Measurements from ENCODE around the gene XRN2. TPM values are rescaled to one million over a fixed set of nuclear protein-coding genes. Genes with fewer than 3 reads are reported as not detected.

Gene XRN2
- total and polyA plus RNA-seq, 4 donors: 48.5 to 67.1 (median 56.9) TPM

DNA sequence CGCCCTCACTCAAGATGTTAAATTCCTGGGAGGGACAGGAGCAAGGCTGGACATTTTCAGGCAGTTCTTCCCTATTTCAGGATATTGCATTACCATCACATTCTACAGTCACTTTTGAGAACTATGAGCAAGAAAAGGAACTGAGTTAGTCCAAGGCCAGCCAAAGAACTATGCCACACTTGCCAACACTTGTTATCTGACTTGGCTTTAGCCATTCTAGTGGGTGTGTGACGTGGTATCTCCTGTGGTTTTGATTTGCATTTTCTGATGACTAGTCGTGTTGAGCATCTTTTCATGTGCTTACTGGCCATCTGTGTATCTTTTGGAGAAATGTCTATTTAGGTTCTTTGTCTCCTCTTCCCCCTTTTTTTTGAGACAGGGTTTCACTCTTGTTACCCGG, 12.0 kb downstream of the XRN2 start:
- WGBS (ENCODE audit: insufficient coverage): 92% methylated on average over 2 of the region's 4 CpGs

DNA sequence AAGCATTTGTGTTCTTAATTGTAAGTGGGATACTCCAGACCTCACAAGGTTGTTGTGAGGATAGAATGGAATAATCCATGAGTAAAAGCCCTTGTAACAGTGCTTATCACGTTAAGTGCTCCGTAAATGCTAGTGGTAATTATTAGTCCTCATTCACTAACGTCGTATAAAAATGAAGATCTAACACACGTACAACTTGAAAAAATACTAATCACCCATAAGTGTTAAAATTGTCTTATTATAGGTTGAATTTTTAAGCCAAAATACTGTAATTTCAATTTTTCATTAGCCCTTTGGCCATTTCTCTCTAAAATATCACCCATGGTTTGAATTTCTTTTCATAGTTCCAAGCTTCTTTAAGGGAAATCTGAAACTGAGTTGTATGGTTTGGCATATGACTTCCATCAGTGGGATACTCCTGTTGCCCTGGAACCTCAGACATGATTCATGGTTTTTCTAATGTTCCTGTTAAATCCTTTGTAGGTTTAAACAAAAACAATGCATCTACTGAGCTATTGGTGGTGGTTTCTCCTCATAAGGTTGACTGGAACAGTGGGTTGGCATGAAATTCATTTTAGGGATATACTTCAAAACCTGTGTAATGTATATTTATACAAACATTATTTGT, 19.1 kb downstream of the XRN2 start:
- Histone ChIP-seq H3K9me3 (ENCODE audit: control insufficient read depth, insufficient read depth, low read length) (peaks cover 6% of the 10 kb centered on the region), H3K36me3 (ENCODE audit: control insufficient read depth, insufficient read depth, low read length) (no peaks in the 10 kb centered on the region), H3K4me3 (ENCODE audit: low read depth, low read length) (no peak overlapping the region), H3K27me3 (ENCODE audit: control insufficient read depth, insufficient read depth, low read length) (no peaks in the 10 kb centered on the region), H3K4me1 (ENCODE audit: control insufficient read depth, insufficient read depth, low read length) (no peaks in the 10 kb centered on the region), H3K27ac (ENCODE audit: low read depth, low read length) (no peak overlapping the region)
- no peak for DNase-seq (ENCODE audit: low read depth in 4 of 6, low spot score in 6 of 6)
- no CpG with 5 or more reads among the region's 5 CpGs for WGBS (ENCODE audit: insufficient coverage)

More for the DNA sequence above, 12.0 kb downstream of the XRN2 start:
- H3K27me3 ChIP-seq (ENCODE audit: control insufficient read depth, insufficient read depth, low read length): no peaks in the 10 kb centered on the region
- no peak overlapping the region for H3K4me3 ChIP-seq (ENCODE audit: low read depth, low read length)
- H3K9me3 ChIP-seq (ENCODE audit: control insufficient read depth, insufficient read depth, low read length): peaks cover 2% of the 10 kb centered on the region
- H3K36me3 ChIP-seq (ENCODE audit: control insufficient read depth, insufficient read depth, low read length): no peaks in the 10 kb centered on the region
- no peak for DNase-seq (ENCODE audit: low read depth in 4 of 6, low spot score in 6 of 6)
- H3K27ac ChIP-seq (ENCODE audit: low read depth, low read length): no peak overlapping the region
- peaks cover 2% of the 10 kb centered on the region for H3K4me1 ChIP-seq (ENCODE audit: control insufficient read depth, insufficient read depth, low read length)

DNA sequence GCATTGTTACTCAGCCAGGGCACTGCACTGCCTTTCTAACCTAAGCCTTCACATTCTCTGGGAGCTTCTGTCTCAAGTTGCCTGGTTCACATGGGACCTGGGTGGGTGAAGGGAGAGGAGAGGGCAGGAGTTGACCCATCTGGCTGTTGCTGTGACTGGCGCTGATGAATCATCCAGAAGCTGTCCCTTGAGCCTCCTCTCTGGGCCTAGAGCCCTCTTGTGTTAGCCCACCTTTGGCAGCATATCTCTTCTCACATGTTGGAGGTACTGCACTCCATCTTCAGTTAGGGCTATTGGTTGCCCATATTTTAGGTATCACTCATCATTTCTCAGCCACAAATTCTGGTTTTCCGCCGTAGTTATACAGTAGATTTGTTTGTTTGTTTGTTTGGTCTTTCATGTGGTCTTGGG, 19.8 kb downstream of the XRN2 start:
- no peaks in the 10 kb centered on the region for H3K27me3 ChIP-seq (ENCODE audit: control insufficient read depth, insufficient read depth, low read length)
- 88% methylated on average over 1 of the region's 3 CpGs for WGBS (ENCODE audit: insufficient coverage)

DNA sequence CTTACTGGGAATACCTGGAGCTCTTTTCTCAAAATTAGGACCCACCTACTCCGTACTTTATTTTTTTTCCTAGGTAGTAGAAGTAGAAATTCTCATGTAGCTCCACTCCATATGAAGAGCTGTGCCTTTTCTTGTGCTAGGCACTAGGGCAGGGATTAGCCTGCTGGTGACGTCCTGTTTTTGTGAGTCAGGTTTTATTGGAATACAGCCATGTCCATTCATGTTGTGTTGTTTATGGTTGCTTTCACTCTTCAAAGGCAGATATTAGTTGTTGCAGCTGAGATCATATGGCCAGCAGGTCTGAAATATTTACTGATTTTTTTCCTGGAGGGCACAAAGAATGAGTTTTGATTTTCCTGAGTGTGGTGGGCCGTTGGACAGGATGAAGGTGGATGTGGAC, 20.5 kb downstream of the XRN2 start:
- 33% methylated on average over 1 of the region's 3 CpGs for WGBS (ENCODE audit: insufficient coverage)
- no peak for DNase-seq (ENCODE audit: low read depth in 4 of 6, low spot score in 6 of 6)
- H3K27me3 ChIP-seq (ENCODE audit: control insufficient read depth, insufficient read depth, low read length): no peaks in the 10 kb centered on the region

More for the DNA sequence above, 19.8 kb downstream of the XRN2 start:
- no peak for DNase-seq (ENCODE audit: low read depth in 4 of 6, low spot score in 6 of 6)
- Histone ChIP-seq H3K27ac (ENCODE audit: low read depth, low read length) (no peak overlapping the region), H3K36me3 (ENCODE audit: control insufficient read depth, insufficient read depth, low read length) (no peaks in the 10 kb centered on the region), H3K9me3 (ENCODE audit: control insufficient read depth, insufficient read depth, low read length) (peaks cover 6% of the 10 kb centered on the region), H3K4me3 (ENCODE audit: low read depth, low read length) (no peak overlapping the region), H3K4me1 (ENCODE audit: control insufficient read depth, insufficient read depth, low read length) (no peaks in the 10 kb centered on the region)

DNA sequence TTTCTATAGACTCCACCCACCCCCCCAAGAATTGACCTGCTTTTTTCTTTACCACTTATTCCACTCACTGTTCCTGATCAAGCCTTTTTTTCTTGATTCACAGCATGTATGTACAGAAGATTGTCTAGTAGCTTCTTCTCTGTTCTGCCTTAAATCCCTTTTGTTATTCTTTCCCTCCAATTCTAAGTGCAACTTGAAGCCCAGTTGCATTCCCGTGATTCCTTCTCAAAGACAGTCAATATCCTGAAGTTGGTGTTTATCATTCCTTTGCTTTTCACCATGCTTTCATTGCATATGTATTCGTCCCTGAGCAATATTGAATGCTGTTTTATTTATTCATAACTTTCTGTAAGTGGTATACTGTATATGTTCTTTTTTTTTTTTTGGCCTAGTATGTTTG, 21.0 kb downstream of the XRN2 start:
- peaks cover 6% of the 10 kb centered on the region for H3K9me3 ChIP-seq (ENCODE audit: control insufficient read depth, insufficient read depth, low read length)
- no peaks in the 10 kb centered on the region for H3K27me3 ChIP-seq (ENCODE audit: control insufficient read depth, insufficient read depth, low read length)
- WGBS (ENCODE audit: insufficient coverage): no CpG with 5 or more reads among the region's 2 CpGs
- no peaks in the 10 kb centered on the region for H3K36me3 ChIP-seq (ENCODE audit: control insufficient read depth, insufficient read depth, low read length)
- H3K4me1 ChIP-seq (ENCODE audit: control insufficient read depth, insufficient read depth, low read length): no peaks in the 10 kb centered on the region
- no peak for DNase-seq (ENCODE audit: low read depth in 4 of 6, low spot score in 6 of 6)
- no peak overlapping the region for H3K27ac ChIP-seq (ENCODE audit: low read depth, low read length)
- no peak overlapping the region for H3K4me3 ChIP-seq (ENCODE audit: low read depth, low read length)

More for the DNA sequence above, 20.5 kb downstream of the XRN2 start:
- no peaks in the 10 kb centered on the region for H3K4me1 ChIP-seq (ENCODE audit: control insufficient read depth, insufficient read depth, low read length)
- no peak overlapping the region for H3K27ac ChIP-seq (ENCODE audit: low read depth, low read length)
- no peaks in the 10 kb centered on the region for H3K36me3 ChIP-seq (ENCODE audit: control insufficient read depth, insufficient read depth, low read length)
- H3K4me3 ChIP-seq (ENCODE audit: low read depth, low read length): no peak overlapping the region
- H3K9me3 ChIP-seq (ENCODE audit: control insufficient read depth, insufficient read depth, low read length): peaks cover 6% of the 10 kb centered on the region

DNA sequence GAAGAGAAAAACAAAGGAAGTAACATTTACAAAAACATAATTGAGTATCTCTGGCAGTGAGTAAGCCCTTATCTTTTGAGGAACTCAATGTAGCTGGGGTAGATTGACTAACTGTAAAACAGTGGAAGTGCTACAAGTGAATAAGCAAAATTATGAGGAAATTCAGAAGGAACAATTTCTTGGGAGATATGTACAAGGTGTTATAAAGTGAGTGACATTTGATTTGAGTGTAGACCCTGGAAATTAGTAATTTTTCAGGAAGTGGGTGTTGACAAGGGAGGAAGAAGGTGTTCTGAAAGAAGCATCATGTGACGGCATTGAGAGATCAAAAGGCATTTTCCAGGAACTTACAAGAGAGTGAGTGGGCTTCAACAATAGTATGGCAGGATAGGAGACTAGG, 22.2 kb downstream of the XRN2 start:
- no peak overlapping the region for H3K4me3 ChIP-seq (ENCODE audit: low read depth, low read length)
- no peaks in the 10 kb centered on the region for H3K4me1 ChIP-seq (ENCODE audit: control insufficient read depth, insufficient read depth, low read length)
- WGBS (ENCODE audit: insufficient coverage): 95% methylated on average over 1 of the region's 1 CpG
- H3K9me3 ChIP-seq (ENCODE audit: control insufficient read depth, insufficient read depth, low read length): peaks cover 4% of the 10 kb centered on the region
- H3K36me3 ChIP-seq (ENCODE audit: control insufficient read depth, insufficient read depth, low read length): no peaks in the 10 kb centered on the region
- DNase-seq (ENCODE audit: low read depth in 4 of 6, low spot score in 6 of 6): no peak
- H3K27ac ChIP-seq (ENCODE audit: low read depth, low read length): no peak overlapping the region
- no peaks in the 10 kb centered on the region for H3K27me3 ChIP-seq (ENCODE audit: control insufficient read depth, insufficient read depth, low read length)

DNA sequence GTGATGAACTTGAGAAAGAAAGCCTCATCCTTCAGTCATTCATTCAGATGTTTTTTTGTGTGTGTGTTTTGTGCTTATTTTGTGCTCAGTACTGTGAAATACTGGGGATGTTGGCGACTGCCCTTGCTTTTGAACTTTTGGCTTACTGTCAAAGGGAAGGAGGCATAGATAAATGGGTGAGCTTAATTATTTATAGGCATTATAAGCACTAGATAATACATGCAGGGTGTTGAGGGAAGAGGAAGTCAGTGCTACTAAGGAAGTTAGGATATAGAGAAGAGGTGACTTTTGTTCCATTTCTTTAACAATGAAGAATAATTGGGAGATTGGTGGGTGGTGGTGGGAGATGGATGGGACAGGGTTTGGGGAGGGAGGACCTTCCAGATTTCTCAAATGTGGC, 23.6 kb downstream of the XRN2 start:
- WGBS (ENCODE audit: insufficient coverage): no CpG with 5 or more reads among the region's 1 CpG
- peaks cover 4% of the 10 kb centered on the region for H3K9me3 ChIP-seq (ENCODE audit: control insufficient read depth, insufficient read depth, low read length)

DNA sequence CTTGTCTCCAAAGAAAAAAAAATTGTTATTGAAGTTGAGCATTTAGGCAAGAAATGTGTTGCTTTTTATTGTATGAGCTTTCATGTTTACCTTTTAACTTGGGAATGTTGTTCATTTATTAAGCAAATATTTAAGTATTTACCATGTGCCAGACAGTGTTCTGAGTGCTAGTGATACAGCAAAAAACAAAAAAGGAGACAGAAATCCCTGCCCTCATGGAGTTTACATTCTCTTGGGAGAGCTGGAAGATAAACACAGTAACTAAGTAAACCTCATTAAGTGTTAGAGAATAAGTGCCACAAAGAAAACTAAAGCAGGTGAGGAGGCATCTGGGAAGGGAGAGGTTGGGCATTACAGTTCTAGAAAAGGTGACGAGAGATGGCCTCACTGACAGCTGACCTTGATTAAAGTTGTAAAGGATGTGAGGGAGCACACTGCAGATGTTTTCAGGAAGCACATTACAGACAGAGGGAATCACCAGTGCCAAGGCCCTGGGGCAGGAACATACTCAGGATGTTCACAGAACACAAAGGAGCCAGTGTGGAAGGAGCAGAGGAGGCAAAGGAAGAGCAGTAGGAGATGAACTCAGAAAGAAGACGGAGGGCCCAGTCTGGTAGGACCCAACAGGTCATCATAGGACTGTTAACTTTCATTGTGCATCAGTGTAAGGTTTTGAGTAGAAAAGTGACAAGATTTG, 33.5 kb downstream of the XRN2 start:
- H3K9me3 ChIP-seq (ENCODE audit: control insufficient read depth, insufficient read depth, low read length): no peaks in the 10 kb centered on the region
- no peaks in the 10 kb centered on the region for H3K27me3 ChIP-seq (ENCODE audit: control insufficient read depth, insufficient read depth, low read length)
- no peak overlapping the region for H3K27ac ChIP-seq (ENCODE audit: low read depth, low read length)
- H3K36me3 ChIP-seq (ENCODE audit: control insufficient read depth, insufficient read depth, low read length): peaks cover 11% of the 10 kb centered on the region
- H3K4me1 ChIP-seq (ENCODE audit: control insufficient read depth, insufficient read depth, low read length): no peaks in the 10 kb centered on the region
- WGBS (ENCODE audit: insufficient coverage): 96% methylated on average over 2 of the region's 2 CpGs
- H3K4me3 ChIP-seq (ENCODE audit: low read depth, low read length): no peak overlapping the region
- no peak for DNase-seq (ENCODE audit: low read depth in 4 of 6, low spot score in 6 of 6)

More for the DNA sequence above, 23.6 kb downstream of the XRN2 start:
- H3K27ac ChIP-seq (ENCODE audit: low read depth, low read length): no peak overlapping the region
- no peaks in the 10 kb centered on the region for H3K36me3 ChIP-seq (ENCODE audit: control insufficient read depth, insufficient read depth, low read length)
- no peak for DNase-seq (ENCODE audit: low read depth in 4 of 6, low spot score in 6 of 6)
- H3K4me3 ChIP-seq (ENCODE audit: low read depth, low read length): no peak overlapping the region
- H3K27me3 ChIP-seq (ENCODE audit: control insufficient read depth, insufficient read depth, low read length): no peaks in the 10 kb centered on the region
- H3K4me1 ChIP-seq (ENCODE audit: control insufficient read depth, insufficient read depth, low read length): no peaks in the 10 kb centered on the region

DNA sequence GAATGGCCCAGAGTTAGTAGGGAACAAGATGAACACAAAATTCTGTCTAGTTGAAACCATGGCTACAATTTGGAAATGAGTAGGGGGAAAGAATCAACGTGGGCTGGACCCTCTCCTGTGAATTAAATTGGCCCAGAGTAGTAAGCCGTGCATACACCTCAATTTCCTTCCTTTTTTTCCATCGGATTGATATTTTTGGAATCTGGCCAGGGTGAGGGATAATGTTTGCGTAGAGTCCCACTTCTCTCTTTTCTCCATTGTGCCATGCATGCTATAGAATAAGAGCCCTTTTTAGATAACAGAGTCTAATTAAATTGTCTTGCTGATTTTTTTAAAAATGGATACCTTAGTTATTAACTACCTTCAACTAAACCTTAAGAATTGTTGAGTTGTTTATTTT, 35.2 kb downstream of the XRN2 start:
- no peak for DNase-seq (ENCODE audit: low read depth in 4 of 6, low spot score in 6 of 6)
- Histone ChIP-seq H3K27me3 (ENCODE audit: control insufficient read depth, insufficient read depth, low read length) (no peaks in the 10 kb centered on the region), H3K4me3 (ENCODE audit: low read depth, low read length) (no peak overlapping the region), H3K9me3 (ENCODE audit: control insufficient read depth, insufficient read depth, low read length) (no peaks in the 10 kb centered on the region), H3K36me3 (ENCODE audit: control insufficient read depth, insufficient read depth, low read length) (peaks cover 11% of the 10 kb centered on the region), H3K27ac (ENCODE audit: low read depth, low read length) (no peak overlapping the region), H3K4me1 (ENCODE audit: control insufficient read depth, insufficient read depth, low read length) (no peaks in the 10 kb centered on the region)
- no CpG with 5 or more reads among the region's 4 CpGs for WGBS (ENCODE audit: insufficient coverage)

DNA sequence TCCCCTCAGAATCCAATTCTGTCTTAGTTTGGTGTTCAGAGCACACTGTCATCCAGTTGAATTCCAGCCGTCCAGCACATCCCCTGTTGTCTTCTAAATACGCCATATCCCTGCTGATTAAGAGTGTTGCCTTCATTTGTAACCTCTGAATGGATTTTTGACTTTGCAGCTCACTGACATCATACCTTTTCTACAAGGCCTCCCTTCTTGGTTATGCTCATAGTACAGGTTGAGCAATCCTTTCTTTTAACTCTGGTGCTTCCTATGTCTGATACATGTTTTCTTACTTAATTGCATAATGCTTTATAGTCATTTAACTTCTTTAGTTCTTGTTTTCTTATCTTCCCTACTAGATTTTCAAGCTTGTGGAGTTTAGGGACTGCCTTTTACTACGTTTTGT, 36.4 kb downstream of the XRN2 start:
- peaks cover 8% of the 10 kb centered on the region for H3K36me3 ChIP-seq (ENCODE audit: control insufficient read depth, insufficient read depth, low read length)
- no peak overlapping the region for H3K27ac ChIP-seq (ENCODE audit: low read depth, low read length)
- no peak overlapping the region for H3K4me3 ChIP-seq (ENCODE audit: low read depth, low read length)
- no peaks in the 10 kb centered on the region for H3K4me1 ChIP-seq (ENCODE audit: control insufficient read depth, insufficient read depth, low read length)
- no peak for DNase-seq (ENCODE audit: low read depth in 4 of 6, low spot score in 6 of 6)
- H3K9me3 ChIP-seq (ENCODE audit: control insufficient read depth, insufficient read depth, low read length): no peaks in the 10 kb centered on the region
- 80% methylated on average over 1 of the region's 3 CpGs for WGBS (ENCODE audit: insufficient coverage)
- H3K27me3 ChIP-seq (ENCODE audit: control insufficient read depth, insufficient read depth, low read length): no peaks in the 10 kb centered on the region

Data from spinal cord (tissue), 10 donors.